ENCODE results near the gene UBE2M.
"Not testable (repeated sequence)": the region's sequence is repeated elsewhere in the genome, so short reads cannot be mapped to it uniquely, and the experiment has no call there.

The UBE2M gene

DNA sequence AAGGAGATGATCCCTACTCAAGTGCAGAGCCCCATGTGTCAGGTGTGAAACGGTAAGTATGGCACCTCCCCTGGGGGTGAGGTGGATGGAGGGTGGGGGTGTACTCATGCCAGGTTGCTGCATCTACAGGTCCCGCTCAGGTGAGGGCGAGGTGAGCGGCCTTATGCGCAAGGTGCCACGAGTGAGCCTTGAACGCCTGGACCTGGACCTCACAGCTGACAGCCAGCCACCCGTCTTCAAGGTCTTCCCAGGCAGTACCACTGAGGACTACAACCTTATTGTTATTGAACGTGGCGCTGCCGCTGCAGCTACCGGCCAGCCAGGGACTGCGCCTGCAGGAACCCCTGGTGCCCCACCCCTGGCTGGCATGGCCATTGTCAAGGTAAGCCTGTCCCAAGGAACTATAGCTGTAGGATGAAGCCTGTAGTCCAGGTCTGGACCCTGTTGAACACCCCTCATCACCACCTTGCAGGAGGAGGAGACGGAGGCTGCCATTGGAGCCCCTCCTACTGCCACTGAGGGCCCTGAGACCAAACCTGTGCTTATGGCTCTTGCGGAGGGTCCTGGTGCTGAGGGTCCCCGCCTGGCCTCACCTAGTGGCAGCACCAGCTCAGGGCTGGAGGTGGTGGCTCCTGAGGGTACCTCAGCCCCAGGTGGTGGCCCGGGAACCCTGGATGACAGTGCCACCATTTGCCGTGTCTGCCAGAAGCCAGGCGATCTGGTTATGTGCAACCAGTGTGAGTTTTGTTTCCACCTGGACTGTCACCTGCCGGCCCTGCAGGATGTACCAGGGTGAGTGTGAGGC, 9.3 kb downstream of the UBE2M start:
- Histone ChIP-seq H3K4me1 (ENCODE audit: control insufficient read depth, insufficient read depth, low read length) (peaks cover 25% of the 10 kb centered on the region), H3K36me3 (ENCODE audit: control insufficient read depth, insufficient read depth, low read length) (peaks cover 49% of the 10 kb centered on the region), H3K27me3 (ENCODE audit: control insufficient read depth, insufficient read depth, low read length) (no peaks in the 10 kb centered on the region), H3K9me3 (ENCODE audit: control insufficient read depth, low read length) (no peaks in the 10 kb centered on the region), H3K9ac (ENCODE audit: low read length) (no peak overlapping the region), H3K4me3 (ENCODE audit: low read length) (no peak overlapping the region)

DNA sequence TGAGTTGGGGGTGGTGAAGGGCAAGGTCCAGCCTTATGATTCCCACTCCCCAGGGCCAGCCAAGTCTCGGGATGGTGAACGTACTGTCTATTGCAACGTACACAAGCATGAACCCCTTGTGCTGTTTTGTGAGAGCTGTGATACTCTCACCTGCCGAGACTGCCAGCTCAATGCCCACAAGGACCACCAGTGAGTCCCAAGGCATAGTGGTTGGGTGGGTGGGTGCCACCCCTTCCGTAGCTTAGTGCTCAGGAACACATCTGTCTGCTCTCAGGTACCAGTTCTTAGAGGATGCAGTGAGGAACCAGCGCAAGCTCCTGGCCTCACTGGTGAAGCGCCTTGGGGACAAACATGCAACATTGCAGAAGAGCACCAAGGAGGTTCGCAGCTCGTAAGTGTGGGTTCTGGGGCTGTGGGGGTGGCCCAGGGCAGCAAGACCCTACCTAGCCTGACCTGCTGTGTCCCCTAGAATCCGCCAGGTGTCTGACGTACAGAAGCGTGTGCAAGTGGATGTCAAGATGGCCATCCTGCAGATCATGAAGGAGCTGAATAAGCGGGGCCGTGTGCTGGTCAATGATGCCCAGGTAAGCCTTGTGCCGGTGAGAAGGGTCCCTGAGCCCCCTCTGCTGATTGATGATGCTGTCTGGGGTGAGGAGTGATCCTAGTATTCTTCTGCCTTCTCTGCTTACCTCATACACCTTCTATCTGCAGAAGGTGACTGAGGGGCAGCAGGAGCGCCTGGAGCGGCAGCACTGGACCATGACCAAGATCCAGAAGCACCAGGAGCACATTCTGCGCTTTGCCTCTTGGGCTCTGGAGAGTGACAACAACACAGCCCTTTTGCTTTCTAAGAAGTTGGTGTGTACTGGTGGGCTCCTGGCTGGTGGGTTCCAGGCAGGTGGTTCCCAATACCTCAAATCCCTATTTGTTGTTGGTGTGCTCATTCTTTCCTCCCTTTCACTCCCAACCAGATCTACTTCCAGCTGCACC, 10.8 kb downstream of the UBE2M start:
- H3K4me3 ChIP-seq (ENCODE audit: low read length) = no peak overlapping the region
- no peak overlapping the region for H3K9ac ChIP-seq (ENCODE audit: low read length)
- peaks cover 49% of the 10 kb centered on the region for H3K36me3 ChIP-seq (ENCODE audit: control insufficient read depth, insufficient read depth, low read length)
- H3K4me1 ChIP-seq (ENCODE audit: control insufficient read depth, insufficient read depth, low read length) = peaks cover 20% of the 10 kb centered on the region
- no peaks in the 10 kb centered on the region for H3K27me3 ChIP-seq (ENCODE audit: control insufficient read depth, insufficient read depth, low read length)
- H3K9me3 ChIP-seq (ENCODE audit: control insufficient read depth, low read length) = no peaks in the 10 kb centered on the region

DNA sequence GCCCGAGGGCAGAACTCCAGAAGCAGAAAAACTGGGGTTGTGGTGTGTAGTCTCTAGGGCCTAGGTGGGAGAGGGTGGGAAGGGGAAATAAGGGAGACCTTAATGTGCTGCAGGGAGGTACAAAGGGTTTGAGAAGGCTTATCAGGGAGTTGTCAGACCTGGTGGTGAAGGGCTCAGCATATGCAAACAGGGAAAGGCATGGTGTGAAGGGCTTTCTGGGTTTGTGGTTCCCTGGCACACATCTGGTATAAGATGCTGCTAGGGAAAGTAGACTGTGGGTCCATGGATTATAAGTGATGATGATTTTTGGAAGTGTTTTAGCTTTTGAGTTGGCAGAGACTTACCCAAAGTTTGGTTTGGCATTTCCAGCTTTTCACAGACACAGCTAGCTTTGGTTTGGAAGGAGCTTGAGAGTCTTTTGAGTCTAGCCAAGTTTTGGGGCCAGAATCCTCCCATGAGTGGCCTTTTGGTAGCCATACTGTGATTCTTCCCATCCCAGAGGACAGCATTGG, 12.3 kb downstream of the UBE2M start:
- peak overlapping the region; percentile 80 for H3K9ac ChIP-seq (ENCODE audit: low read length)
- peaks cover 20% of the 10 kb centered on the region for H3K4me1 ChIP-seq (ENCODE audit: control insufficient read depth, insufficient read depth, low read length)
- peak overlapping the region; percentile 78 for H3K4me3 ChIP-seq (ENCODE audit: low read length)
- H3K9me3 ChIP-seq (ENCODE audit: control insufficient read depth, low read length) = no peaks in the 10 kb centered on the region
- H3K27me3 ChIP-seq (ENCODE audit: control insufficient read depth, insufficient read depth, low read length) = no peaks in the 10 kb centered on the region
- peaks cover 42% of the 10 kb centered on the region for H3K36me3 ChIP-seq (ENCODE audit: control insufficient read depth, insufficient read depth, low read length)

DNA sequence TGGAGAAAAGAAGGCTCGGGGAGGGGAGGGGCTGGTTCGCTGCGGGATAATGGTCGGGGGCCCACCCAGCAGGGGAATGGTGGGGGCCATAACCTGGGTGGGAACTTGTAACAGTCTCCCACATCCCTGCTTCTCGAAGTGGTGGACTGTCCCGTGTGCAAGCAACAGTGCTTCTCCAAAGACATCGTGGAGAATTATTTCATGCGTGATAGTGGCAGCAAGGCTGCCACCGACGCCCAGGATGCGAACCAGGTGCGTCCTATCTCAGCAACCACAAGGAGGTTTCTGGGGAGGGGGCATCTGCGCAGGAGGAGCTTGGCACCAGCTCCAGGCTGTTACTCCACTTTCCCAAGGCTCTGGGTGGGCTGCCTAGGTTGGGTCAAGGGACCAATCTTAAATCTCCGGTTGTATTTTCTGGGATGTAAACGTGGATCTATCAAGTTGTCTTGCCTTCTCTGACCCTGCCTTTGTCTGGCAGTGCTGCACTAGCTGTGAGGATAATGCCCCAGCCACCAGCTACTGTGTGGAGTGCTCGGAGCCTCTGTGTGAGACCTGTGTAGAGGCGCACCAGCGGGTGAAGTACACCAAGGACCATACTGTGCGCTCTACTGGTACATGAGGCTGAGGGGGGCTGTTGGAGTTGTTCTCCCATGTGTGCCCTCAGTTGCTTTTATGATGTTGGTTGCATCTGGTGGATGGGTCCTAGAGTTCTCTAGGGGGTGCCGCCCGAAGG, 13.0 kb downstream of the UBE2M start:
- H3K9me3 ChIP-seq (ENCODE audit: control insufficient read depth, low read length) = no peaks in the 10 kb centered on the region
- H3K4me3 ChIP-seq (ENCODE audit: low read length) = peak overlapping the region; percentile 78
- H3K9ac ChIP-seq (ENCODE audit: low read length) = peak overlapping the region; percentile 80
- H3K27me3 ChIP-seq (ENCODE audit: control insufficient read depth, insufficient read depth, low read length) = no peaks in the 10 kb centered on the region
- peaks cover 20% of the 10 kb centered on the region for H3K4me1 ChIP-seq (ENCODE audit: control insufficient read depth, insufficient read depth, low read length)
- peaks cover 38% of the 10 kb centered on the region for H3K36me3 ChIP-seq (ENCODE audit: control insufficient read depth, insufficient read depth, low read length)

DNA sequence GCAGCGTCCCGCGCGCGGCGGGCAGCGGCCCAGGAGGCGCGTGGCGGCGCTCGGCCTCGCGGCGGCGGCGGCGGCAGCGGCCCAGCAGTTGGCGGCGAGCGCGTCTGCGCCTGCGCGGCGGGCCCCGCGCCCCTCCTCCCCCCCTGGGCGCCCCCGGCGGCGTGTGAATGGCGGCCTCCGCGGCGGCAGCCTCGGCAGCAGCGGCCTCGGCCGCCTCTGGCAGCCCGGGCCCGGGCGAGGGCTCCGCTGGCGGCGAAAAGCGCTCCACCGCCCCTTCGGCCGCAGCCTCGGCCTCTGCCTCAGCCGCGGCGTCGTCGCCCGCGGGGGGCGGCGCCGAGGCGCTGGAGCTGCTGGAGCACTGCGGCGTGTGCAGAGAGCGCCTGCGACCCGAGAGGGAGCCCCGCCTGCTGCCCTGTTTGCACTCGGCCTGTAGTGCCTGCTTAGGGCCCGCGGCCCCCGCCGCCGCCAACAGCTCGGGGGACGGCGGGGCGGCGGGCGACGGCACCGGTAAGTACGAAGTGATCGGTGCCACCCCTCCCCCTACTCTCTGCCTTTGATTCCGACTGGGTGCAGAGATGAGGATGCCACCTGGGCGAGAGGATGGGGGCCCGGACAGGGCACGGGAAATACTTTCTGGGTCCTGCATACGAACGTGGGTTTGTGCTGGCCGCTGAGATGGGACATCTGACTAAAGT, 13.7 kb downstream of the UBE2M start:
- Histone ChIP-seq H3K27me3 (ENCODE audit: control insufficient read depth, insufficient read depth, low read length) (peaks cover 1% of the 10 kb centered on the region), H3K9ac (ENCODE audit: low read length) (peak overlapping the region; percentile 91), H3K4me1 (ENCODE audit: control insufficient read depth, insufficient read depth, low read length) (peaks cover 20% of the 10 kb centered on the region), H3K36me3 (ENCODE audit: control insufficient read depth, insufficient read depth, low read length) (peaks cover 31% of the 10 kb centered on the region), H3K4me3 (ENCODE audit: low read length) (peak overlapping the region; percentile 78), H3K9me3 (ENCODE audit: control insufficient read depth, low read length) (no peaks in the 10 kb centered on the region)

DNA sequence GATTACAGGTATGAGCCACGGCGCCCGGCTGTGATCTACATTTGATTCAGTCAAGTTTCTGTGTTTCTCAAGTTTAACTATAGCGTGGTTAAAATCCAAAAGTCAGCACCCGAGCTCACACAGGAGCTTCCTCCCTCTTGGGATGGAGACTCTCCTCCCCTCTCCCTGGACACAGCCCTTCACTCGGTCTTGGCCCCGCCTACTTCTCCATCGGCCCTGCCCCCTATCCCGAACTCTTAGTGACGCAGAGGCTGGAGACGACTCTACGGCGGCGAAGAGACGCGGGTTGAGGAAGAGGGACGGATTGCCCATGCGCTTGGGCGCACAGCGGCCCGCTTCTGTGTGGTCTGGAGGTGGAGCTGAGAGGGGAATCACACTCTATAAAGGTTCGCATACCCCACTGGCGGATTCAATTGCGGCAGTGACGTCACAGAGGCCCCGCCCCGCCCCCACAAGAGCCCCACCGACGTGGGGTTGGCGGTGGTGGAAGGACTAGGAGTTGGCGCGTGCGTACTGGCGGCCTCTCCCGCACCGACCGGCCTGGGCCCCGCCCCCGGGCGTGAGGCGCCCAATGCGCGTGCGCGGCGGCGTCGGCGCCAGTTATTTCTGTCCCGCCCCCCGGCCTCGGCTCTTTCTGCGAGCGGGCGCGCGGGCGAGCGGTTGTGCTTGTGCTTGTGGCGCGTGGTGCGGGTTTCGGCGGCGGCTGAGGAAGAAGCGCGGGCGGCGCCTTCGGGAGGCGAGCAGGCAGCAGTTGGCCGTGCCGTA, 14.4 kb downstream of the UBE2M start, which contains the start of gene TRIM28:
Gene TRIM28, plus strand, starts transcription at position 239 of the 765 bp plus-strand sequence. CDS start 694 bp downstream, outside the sequence.
- H3K9me3 ChIP-seq (ENCODE audit: control insufficient read depth, low read length) = no peaks in the 10 kb centered on the region
- H3K27me3 ChIP-seq (ENCODE audit: control insufficient read depth, insufficient read depth, low read length) = peaks cover 8% of the 10 kb centered on the region
- H3K4me1 ChIP-seq (ENCODE audit: control insufficient read depth, insufficient read depth, low read length) = peaks cover 20% of the 10 kb centered on the region
- peak within 1 kb of the TSS; percentile 78 for H3K4me3 ChIP-seq (ENCODE audit: low read length)
- peaks cover 24% of the 10 kb centered on the region for H3K36me3 ChIP-seq (ENCODE audit: control insufficient read depth, insufficient read depth, low read length)
- H3K9ac ChIP-seq (ENCODE audit: low read length) = peak within 1 kb of the TSS; percentile 91

DNA sequence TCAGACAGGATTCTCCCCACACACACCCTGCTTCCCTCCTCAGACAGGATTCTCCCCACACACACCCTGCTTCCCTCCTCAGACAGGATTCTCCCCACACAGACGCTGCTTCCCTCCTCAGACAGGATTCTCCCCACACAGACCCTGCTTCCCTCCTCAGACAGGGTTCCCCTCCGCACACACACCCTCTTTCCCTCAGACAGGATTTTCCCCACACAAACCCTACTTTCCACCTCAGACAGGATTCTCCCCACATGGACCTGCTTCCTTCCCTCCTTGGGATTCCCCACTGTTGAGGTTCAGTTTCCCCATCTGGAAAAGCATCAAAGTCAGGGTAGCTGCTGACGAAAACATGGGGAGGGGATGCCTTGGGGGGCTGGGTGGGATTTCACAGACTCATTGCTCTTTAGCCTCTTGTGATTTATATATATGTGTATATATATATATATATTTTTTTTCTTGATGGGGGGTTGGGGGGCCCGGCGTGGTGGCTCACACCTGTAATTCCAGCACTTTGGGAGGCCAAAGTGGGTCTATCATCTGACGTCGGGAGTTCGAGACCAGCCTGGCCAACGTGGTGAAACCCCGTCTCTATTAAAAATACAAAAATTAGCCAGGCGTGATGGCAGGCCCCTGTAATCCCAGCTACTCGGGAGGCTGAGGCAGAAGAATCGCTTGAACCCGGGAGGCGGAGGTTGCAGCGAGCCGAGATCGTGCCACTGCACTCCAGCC, 15.6 kb downstream of the UBE2M start:
- not testable (repeated sequence) for H3K9ac ChIP-seq (ENCODE audit: low read length); H3K4me3 ChIP-seq (ENCODE audit: low read length); H3K9me3 ChIP-seq (ENCODE audit: control insufficient read depth, low read length)
- H3K27me3 ChIP-seq (ENCODE audit: control insufficient read depth, insufficient read depth, low read length) = peaks cover 17% of the 10 kb centered on the region
- peaks cover 13% of the 10 kb centered on the region for H3K36me3 ChIP-seq (ENCODE audit: control insufficient read depth, insufficient read depth, low read length)
- peaks cover 31% of the 10 kb centered on the region for H3K4me1 ChIP-seq (ENCODE audit: control insufficient read depth, insufficient read depth, low read length)

DNA sequence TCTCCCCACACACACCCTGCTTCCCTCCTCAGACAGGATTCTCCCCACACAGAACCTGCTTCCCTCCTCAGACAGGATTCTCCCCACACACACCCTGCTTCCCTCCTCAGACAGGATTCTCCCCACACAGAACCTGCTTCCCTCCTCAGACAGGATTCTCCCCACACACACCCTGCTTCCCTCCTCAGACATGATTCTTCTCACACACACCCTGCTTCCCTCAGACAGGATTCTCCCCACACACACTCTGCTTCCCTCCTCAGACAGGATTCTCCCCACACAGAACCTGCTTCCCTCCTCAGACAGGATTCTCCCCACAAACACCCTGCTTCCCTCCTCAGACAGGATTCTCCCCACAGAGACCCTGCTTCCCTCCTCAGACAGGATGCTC, 19.2 kb downstream of the UBE2M start:
- Histone ChIP-seq H3K4me1 (ENCODE audit: control insufficient read depth, insufficient read depth, low read length) (peaks cover 11% of the 10 kb centered on the region), H3K27me3 (ENCODE audit: control insufficient read depth, insufficient read depth, low read length) (peaks cover 28% of the 10 kb centered on the region)
- H3K4me3 ChIP-seq (ENCODE audit: low read length); H3K9me3 ChIP-seq (ENCODE audit: control insufficient read depth, low read length); H3K9ac ChIP-seq (ENCODE audit: low read length); H3K36me3 ChIP-seq (ENCODE audit: control insufficient read depth, insufficient read depth, low read length): not testable (repeated sequence)

DNA sequence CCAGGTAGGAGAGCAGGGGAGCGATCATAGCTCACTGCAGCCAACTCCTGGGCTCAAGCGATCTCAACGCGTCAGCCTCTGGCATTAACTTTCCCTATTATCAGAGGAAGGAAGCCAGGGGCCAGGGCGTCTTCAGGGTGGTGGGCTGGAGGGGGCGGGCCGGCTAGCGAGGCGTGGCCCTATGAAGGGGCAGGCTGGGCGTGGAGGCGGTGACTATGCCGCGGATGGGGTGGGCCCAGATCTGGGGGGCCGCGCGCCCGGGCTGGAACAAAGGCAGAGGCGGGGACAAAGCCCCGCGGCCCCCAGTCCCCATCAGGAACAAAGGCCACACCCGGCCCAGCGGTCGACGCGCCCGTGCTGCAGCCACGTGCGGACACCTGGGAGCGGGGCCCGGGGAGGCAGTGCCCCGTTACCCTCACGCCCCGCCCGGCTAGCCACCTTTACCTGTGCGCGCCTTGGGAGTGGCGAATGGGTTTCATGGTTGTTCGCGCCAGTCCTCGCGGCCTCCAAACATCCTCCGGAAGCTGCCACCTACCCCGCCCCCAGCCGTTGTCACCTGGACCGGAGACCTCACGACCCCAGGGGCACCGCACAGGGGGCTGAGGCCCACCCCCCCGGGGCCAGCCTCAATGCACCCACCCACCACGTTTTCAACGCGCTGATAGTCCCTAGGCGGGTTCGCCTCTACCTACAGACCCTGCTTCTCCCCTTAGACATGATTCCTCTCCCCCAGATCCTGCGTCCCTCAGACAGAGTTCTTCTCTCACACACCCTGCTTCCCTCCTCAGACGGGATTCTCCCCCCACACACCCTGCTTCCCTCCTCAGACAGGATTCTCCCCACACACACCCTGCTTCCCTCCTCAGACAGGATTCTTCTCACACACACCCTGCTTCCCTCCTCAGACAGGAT, 19.9 kb downstream of the UBE2M start:
- Histone ChIP-seq H3K4me3 (ENCODE audit: low read length) (no peak overlapping the region), H3K9ac (ENCODE audit: low read length) (peak overlapping the region; percentile 41), H3K4me1 (ENCODE audit: control insufficient read depth, insufficient read depth, low read length) (peaks cover 11% of the 10 kb centered on the region), H3K36me3 (ENCODE audit: control insufficient read depth, insufficient read depth, low read length) (no peaks in the 10 kb centered on the region), H3K9me3 (ENCODE audit: control insufficient read depth, low read length) (no peaks in the 10 kb centered on the region), H3K27me3 (ENCODE audit: control insufficient read depth, insufficient read depth, low read length) (peaks cover 28% of the 10 kb centered on the region)
